ENCODE measurements around the gene GABPB2. TPM values are rescaled to one million over a fixed set of nuclear protein-coding genes. Genes with fewer than 3 reads are reported as not detected.

GABPB2 gene
- total RNA-seq, 1 experiment from 2014 or later, result 2.0 TPM

DNA sequence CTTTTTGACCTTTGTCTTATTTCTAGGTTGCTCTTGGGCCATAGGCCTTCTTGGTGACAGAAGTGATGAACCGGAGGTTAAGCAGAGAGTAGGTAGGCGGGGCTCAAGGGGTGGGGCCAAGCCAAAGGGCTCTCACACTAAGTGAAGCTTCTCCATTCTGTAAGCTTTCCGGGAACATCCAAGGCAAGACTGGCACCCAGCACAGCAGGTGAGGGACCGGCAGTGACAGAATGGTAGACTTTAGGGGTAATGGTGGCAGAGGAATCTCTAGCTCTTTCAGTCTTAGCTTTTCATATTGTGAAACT, 85.9 kb downstream of the GABPB2 start, which contains the start of gene TNFAIP8L2:
Gene TNFAIP8L2 (plus strand): TSS at position 135 of the 305 bp plus-strand sequence. CDS start 2,049 bp downstream, outside the sequence.
- Histone ChIP-seq H3K27me3 (replicated peaks; ENCODE audit: control insufficient read depth, insufficient read depth, low read length) (no peaks in the 10 kb centered on the region), H3K4me3 (ENCODE audit: low read depth, low read length) (no peak within 1 kb of the TSS), H3K9me3 (no peaks in the 10 kb centered on the region), H3K36me3 (ENCODE audit: control insufficient read depth, insufficient read depth, low read length) (no peaks in the 10 kb centered on the region), H3K4me1 (0 out of 2 replicates have a peak, but pooled peaks cover 5% of the 10 kb centered on the region)
- BruUV-seq (replicated peaks), result no TSS peak
- TF ChIP-seq, protein P1, sequence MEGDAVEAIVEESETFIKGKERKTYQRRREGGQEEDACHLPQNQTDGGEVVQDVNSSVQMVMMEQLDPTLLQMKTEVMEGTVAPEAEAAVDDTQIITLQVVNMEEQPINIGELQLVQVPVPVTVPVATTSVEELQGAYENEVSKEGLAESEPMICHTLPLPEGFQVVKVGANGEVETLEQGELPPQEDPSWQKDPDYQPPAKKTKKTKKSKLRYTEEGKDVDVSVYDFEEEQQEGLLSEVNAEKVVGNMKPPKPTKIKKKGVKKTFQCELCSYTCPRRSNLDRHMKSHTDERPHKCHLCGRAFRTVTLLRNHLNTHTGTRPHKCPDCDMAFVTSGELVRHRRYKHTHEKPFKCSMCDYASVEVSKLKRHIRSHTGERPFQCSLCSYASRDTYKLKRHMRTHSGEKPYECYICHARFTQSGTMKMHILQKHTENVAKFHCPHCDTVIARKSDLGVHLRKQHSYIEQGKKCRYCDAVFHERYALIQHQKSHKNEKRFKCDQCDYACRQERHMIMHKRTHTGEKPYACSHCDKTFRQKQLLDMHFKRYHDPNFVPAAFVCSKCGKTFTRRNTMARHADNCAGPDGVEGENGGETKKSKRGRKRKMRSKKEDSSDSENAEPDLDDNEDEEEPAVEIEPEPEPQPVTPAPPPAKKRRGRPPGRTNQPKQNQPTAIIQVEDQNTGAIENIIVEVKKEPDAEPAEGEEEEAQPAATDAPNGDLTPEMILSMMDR (IDR thresholded peaks at IDR 0.05; ENCODE audit: insufficient read depth in 1 of 2, low read depth in 1 of 2, low read length in 1 of 2, severe bottlenecking in 1 of 2, unreplicated experiment in 1 of 2), result no peak
- H3K9me3 Mint-ChIP-seq (ENCODE audit: unreplicated experiment), result no peaks in the 10 kb centered on the region
- intact Hi-C loops (cut with micrococcal nuclease; ENCODE audit: unreplicated experiment), result loop anchor here (1.0 to 5.0 kb wide), 2 partner anchors 57 to 134 kb away; no protein-coding TSS in a partner anchor
- no peak within 1 kb of the TSS for H3K4me3 Mint-ChIP-seq (ENCODE audit: unreplicated experiment)
- no peaks in the 10 kb centered on the region for H3K36me3 Mint-ChIP-seq (ENCODE audit: insufficient read depth, unreplicated experiment)
- H3K27ac Mint-ChIP-seq (ENCODE audit: unreplicated experiment), result no peak within 1 kb of the TSS
- H3K4me1 Mint-ChIP-seq (ENCODE audit: low read depth, unreplicated experiment), result no peaks in the 10 kb centered on the region
- CTCF ChIA-PET, result interaction anchor here (0.5 to 6.9 kb wide), 7 partner anchors 28 to 85 kb away, joined by 3 to 69 read pairs (median 3); no protein-coding TSS in a partner anchor
- DNase-seq, result no peak
- no peaks in the 10 kb centered on the region for H3K27me3 Mint-ChIP-seq (ENCODE audit: insufficient read depth, unreplicated experiment)
- POLR2A ChIA-PET, result no interaction called here

DNA sequence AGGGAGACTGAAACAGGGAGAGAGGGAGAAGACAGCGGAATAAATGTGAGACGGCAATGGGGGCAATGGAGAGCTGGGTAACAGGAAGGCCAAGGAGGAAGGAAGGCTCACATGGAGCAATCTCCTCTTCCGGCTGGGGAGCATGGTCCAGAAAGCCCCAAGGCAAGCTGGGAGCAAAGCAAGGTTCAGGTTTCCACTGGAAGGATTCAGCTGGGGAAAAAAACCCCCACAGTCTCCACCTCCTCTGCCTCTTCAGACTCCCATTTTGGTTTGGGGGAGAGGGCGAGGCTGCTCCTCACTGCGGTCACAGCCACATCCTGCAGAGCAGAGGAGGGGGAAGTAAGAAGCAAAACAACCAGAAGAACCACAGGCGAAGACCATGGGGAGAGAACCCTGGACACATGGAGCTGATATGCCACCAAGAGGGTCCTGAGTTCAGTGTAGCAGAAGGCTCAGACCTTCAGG, 86.5 kb downstream of the GABPB2 start:
- Histone ChIP-seq H3K4me3 (ENCODE audit: low read depth, low read length) (no peak overlapping the region), H3K4me1 (0 out of 2 replicates have a peak, but pooled peaks cover 5% of the 10 kb centered on the region), H3K27me3 (replicated peaks; ENCODE audit: control insufficient read depth, insufficient read depth, low read length) (no peaks in the 10 kb centered on the region), H3K36me3 (ENCODE audit: control insufficient read depth, insufficient read depth, low read length) (no peaks in the 10 kb centered on the region), H3K9me3 (no peaks in the 10 kb centered on the region)
- DNase-seq, result no peak
- no peaks in the 10 kb centered on the region for H3K9me3 Mint-ChIP-seq (ENCODE audit: unreplicated experiment)
- POLR2A ChIA-PET, result interaction anchor here (0.5 kb wide), 1 partner anchor 93 kb away, joined by 4 read pairs; no protein-coding TSS in a partner anchor
- no peaks in the 10 kb centered on the region for H3K36me3 Mint-ChIP-seq (ENCODE audit: insufficient read depth, unreplicated experiment)
- TF ChIP-seq, protein P1 (IDR thresholded peaks at IDR 0.05; ENCODE audit: insufficient read depth in 1 of 2, low read depth in 1 of 2, low read length in 1 of 2, severe bottlenecking in 1 of 2, unreplicated experiment in 1 of 2), result no peak
- intact Hi-C loops (cut with micrococcal nuclease; ENCODE audit: unreplicated experiment), result loop anchor here (5.0 kb wide), 1 partner anchor 135 kb away; no protein-coding TSS in a partner anchor
- no peak overlapping the region for H3K27ac Mint-ChIP-seq (ENCODE audit: unreplicated experiment)
- H3K27me3 Mint-ChIP-seq (ENCODE audit: insufficient read depth, unreplicated experiment), result no peaks in the 10 kb centered on the region
- no peak overlapping the region for H3K4me3 Mint-ChIP-seq (ENCODE audit: unreplicated experiment)
- no peaks in the 10 kb centered on the region for H3K4me1 Mint-ChIP-seq (ENCODE audit: low read depth, unreplicated experiment)
- no TSS peak for BruUV-seq (replicated peaks)
- CTCF ChIA-PET, result interaction anchor here (0.5 to 6.9 kb wide), 7 partner anchors 28 to 86 kb away, joined by 3 to 69 read pairs (median 3); no protein-coding TSS in a partner anchor

DNA sequence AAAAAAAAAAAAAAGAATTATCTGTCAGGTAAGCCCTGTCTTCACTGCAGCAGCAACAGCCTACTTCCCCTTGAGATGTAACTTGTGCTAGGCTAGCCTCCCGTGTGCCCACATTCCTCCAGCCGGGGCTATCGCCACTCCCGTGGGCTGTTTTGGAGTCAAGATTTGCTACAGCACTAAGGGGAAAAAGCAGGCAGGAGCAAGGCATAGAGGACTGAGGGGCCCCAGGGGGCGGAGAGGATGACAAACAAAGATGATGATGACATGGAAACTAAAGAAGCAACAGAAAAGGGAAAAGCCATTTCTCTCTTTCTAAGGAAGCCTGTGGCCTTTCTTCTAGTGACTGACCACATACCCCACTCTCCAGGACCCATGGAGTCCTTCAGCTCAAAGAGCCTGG, 87.8 kb downstream of the GABPB2 start:
- H3K27ac Mint-ChIP-seq (ENCODE audit: unreplicated experiment), result no peak overlapping the region
- intact Hi-C loops (cut with micrococcal nuclease; ENCODE audit: unreplicated experiment), result loop anchor here (5.0 kb wide), 1 partner anchor 136 kb away; no protein-coding TSS in a partner anchor
- no peaks in the 10 kb centered on the region for H3K9me3 Mint-ChIP-seq (ENCODE audit: unreplicated experiment)
- Histone ChIP-seq H3K27me3 (replicated peaks; ENCODE audit: control insufficient read depth, insufficient read depth, low read length) (no peaks in the 10 kb centered on the region), H3K9me3 (no peaks in the 10 kb centered on the region), H3K4me3 (ENCODE audit: low read depth, low read length) (no peak overlapping the region), H3K4me1 (no peaks in the 10 kb centered on the region), H3K36me3 (ENCODE audit: control insufficient read depth, insufficient read depth, low read length) (no peaks in the 10 kb centered on the region)
- TF ChIP-seq, protein P1 (IDR thresholded peaks at IDR 0.05; ENCODE audit: insufficient read depth in 1 of 2, low read depth in 1 of 2, low read length in 1 of 2, severe bottlenecking in 1 of 2, unreplicated experiment in 1 of 2), result no peak
- no peaks in the 10 kb centered on the region for H3K4me1 Mint-ChIP-seq (ENCODE audit: low read depth, unreplicated experiment)
- no peaks in the 10 kb centered on the region for H3K36me3 Mint-ChIP-seq (ENCODE audit: insufficient read depth, unreplicated experiment)
- CTCF ChIA-PET, result interaction anchor here (6.9 kb wide), 1 partner anchor 59 kb away, joined by 69 read pairs; no protein-coding TSS in a partner anchor
- H3K4me3 Mint-ChIP-seq (ENCODE audit: unreplicated experiment), result no peak overlapping the region
- no peak for DNase-seq
- BruUV-seq (replicated peaks), result no TSS peak
- POLR2A ChIA-PET, result no interaction called here
- no peaks in the 10 kb centered on the region for H3K27me3 Mint-ChIP-seq (ENCODE audit: insufficient read depth, unreplicated experiment)
